Liver (tissue), 9 donors: ENCODE results near the gene FAM222A. TPM values are rescaled to one million over a fixed set of nuclear protein-coding genes. Genes with fewer than 3 reads are reported as not detected.

ENCODE experiments used
- DNase-seq: peaks from one replicate; pipeline ENCODE4 v3.0.0-alpha.2; 2017; ENCODE audit warnings: low spot score
- H3K27ac ChIP-seq, 2 donors: one replicate each; pipeline ENCODE4 v1.7.0; 2013; ENCODE audit warnings: inconsistent platforms in 2 of 2, low read length in 2 of 2, control low read depth in 1 of 2, low read depth in 1 of 2, mild to moderate bottlenecking in 1 of 2
- H3K27me3 ChIP-seq, 4 donors: one replicate each; pipeline versions ENCODE4 v1.6.1 to v1.7.0; 2013; ENCODE audit warnings: low read length in 3 of 4, inconsistent platforms in 1 of 4, mild to moderate bottlenecking in 1 of 4, moderate library complexity in 1 of 4; ENCODE audit not compliant: control insufficient read depth in 4 of 4, insufficient read depth in 4 of 4
- H3K36me3 ChIP-seq, 4 donors: one replicate each; pipeline versions ENCODE4 v1.6.1 to v1.7.0; 2013; ENCODE audit warnings: low read length in 3 of 4, mild to moderate bottlenecking in 3 of 4, low read depth in 1 of 4, moderate library complexity in 1 of 4; ENCODE audit not compliant: control insufficient read depth in 4 of 4, insufficient read depth in 3 of 4
- H3K4me1 ChIP-seq, 4 donors: one replicate each; pipeline versions ENCODE4 v1.6.1 to v1.7.0; 2013; ENCODE audit warnings: low read length in 3 of 4, mild to moderate bottlenecking in 3 of 4, moderate library complexity in 1 of 4; ENCODE audit not compliant: control insufficient read depth in 4 of 4, insufficient read depth in 4 of 4
- H3K4me3 ChIP-seq, 3 donors: one replicate each; pipeline versions ENCODE4 v1.6.1 to v1.7.0; 2013; ENCODE audit warnings: low read length in 3 of 3, control low read depth in 1 of 3, low read depth in 1 of 3, mild to moderate bottlenecking in 1 of 3
- H3K9ac ChIP-seq, 2 donors: one replicate each; pipeline ENCODE4 v1.7.0; 2013; ENCODE audit warnings: low read length in 2 of 2, mild to moderate bottlenecking in 2 of 2, moderate library complexity in 2 of 2, control low read depth in 1 of 2, low read depth in 1 of 2
- H3K9me3 ChIP-seq, 4 donors: one replicate each; pipeline versions ENCODE4 v1.6.1 to v1.7.0; 2013; ENCODE audit warnings: low read length in 3 of 4; ENCODE audit not compliant: control insufficient read depth in 4 of 4
- CTCF ChIP-seq: fragments of 150-350 bp; IDR thresholded peaks from 2 replicates; pipeline ENCODE4 v1.5.1; 2017; ENCODE audit warnings: improper control_type of control experiment, low read depth, low read length; ENCODE audit not compliant: missing input control
- EGR1 ChIP-seq, 2 donors: IDR thresholded peaks; 2 replicates each; pipeline ENCODE4 v1.6.1; 2016 to 2018; ENCODE audit warnings: antibody characterized with exemption in 2 of 2, low read depth in 2 of 2
- FOXA1 ChIP-seq: IDR thresholded peaks from 2 replicates; pipeline ENCODE4 v1.6.1; 2016; ENCODE audit warnings: antibody characterized with exemption
- FOXA2 ChIP-seq: IDR thresholded peaks from 2 replicates; pipeline ENCODE4 v1.6.1; 2016; ENCODE audit warnings: antibody characterized with exemption
- HNF4G ChIP-seq: IDR thresholded peaks from 2 replicates; pipeline ENCODE4 v1.6.1; 2016; ENCODE audit warnings: antibody characterized with exemption
- JUND ChIP-seq, 2 donors: IDR thresholded peaks; 2 replicates each; pipeline ENCODE4 v1.6.1; 2016; ENCODE audit warnings: antibody characterized with exemption in 2 of 2
- NR2F2 ChIP-seq: IDR thresholded peaks from 2 replicates; pipeline ENCODE4 v1.6.1; 2016; ENCODE audit warnings: antibody characterized with exemption
- RAD21 ChIP-seq, 2 donors: IDR thresholded peaks; 2 replicates each; pipeline ENCODE4 v1.6.1; 2016; ENCODE audit warnings: antibody characterized with exemption in 2 of 2, mild to moderate bottlenecking in 2 of 2
- REST ChIP-seq: IDR thresholded peaks from 2 replicates; pipeline ENCODE4 v1.6.1; 2016; ENCODE audit warnings: antibody characterized with exemption, mild to moderate bottlenecking
- TAF1 ChIP-seq: conservative IDR thresholded peaks from 2 replicates; pipeline ENCODE4 v1.6.1; 2016; ENCODE audit warnings: antibody characterized with exemption, mild to moderate bottlenecking
- YY1 ChIP-seq: IDR thresholded peaks from 2 replicates; pipeline ENCODE4 v1.6.1; 2016; ENCODE audit warnings: antibody characterized with exemption, mild to moderate bottlenecking
- ZBTB33 ChIP-seq: IDR thresholded peaks from 2 replicates; pipeline ENCODE4 v1.6.1; 2016; ENCODE audit warnings: antibody characterized with exemption
- WGBS: extraction: QIAGEN DNeasy Blood & Tissue Kit; methylation state at CpG from one replicate; pipeline ENCODE4 v1.1.7; 2013; 5-methylcytosine and 5-hydroxymethylcytosine counted together
- polyA plus RNA-seq, 2 donors: library from polyadenylated mRNA; stranded (reverse) in 1 of 2; unstranded in 1 of 2; fragments of 200-250 nt in 1 of 2; fragments of >200 nt in 1 of 2; fragmentation: Nextera tagmentation in 1 of 2; extraction: Ambion mirVana in 1 of 2; gene quantifications; one replicate each; pipeline versions ENCODE4 v1.2.1 to v1.2.3, GENCODE V29; 2013 to 2015
- total RNA-seq, 2 donors: library from RNA; depleted of rRNA; stranded (reverse); fragments of >200 nt; gene quantifications; one replicate each; pipeline ENCODE4 v1.2.3, GENCODE V29; 2014
- donor health status: healthy.
- donor health status: healthy.
- donor health status: healthy.
- donor health status: healthy.
- donor health status: healthy.

Gene FAM222A
- total and polyA plus RNA-seq, 4 donors = 0.97 to 2.2 (median 1.9) TPM

GRCh38 chr12:109782326-109782703 lies 68.7 kb downstream of the FAM222A start:
- no peak for TF ChIP-seq HNF4G
- TF ChIP-seq NR2F2 = no peak
- Histone ChIP-seq H3K9me3 (no peaks in the 10 kb centered on the region), H3K27me3 (no peaks in the 10 kb centered on the region), H3K9ac (no peak overlapping the region), H3K36me3 (peaks cover 0 to 26% (median 4%) of the 10 kb centered on the region in 4 donors), H3K27ac (no peak overlapping the region), H3K4me3 (no peak overlapping the region), H3K4me1 (no peaks in the 10 kb centered on the region)
- DNase-seq = no peak
- WGBS = 83% methylated on average over 9 of the region's 9 CpGs

- no peak overlapping the region for H3K27ac ChIP-seq
- no peak overlapping the region for H3K4me3 ChIP-seq
- H3K9ac ChIP-seq = no peak overlapping the region
- TF ChIP-seq TAF1 = no peak
- TF ChIP-seq RAD21 (IDR thresholded peaks at IDR 0.05) = no peak
- no peak for TF ChIP-seq JUND (IDR thresholded peaks at IDR 0.05)
- TF ChIP-seq REST = no peak
- no peak for TF ChIP-seq YY1
- TF ChIP-seq ZBTB33 = no peak
- TF ChIP-seq EGR1 (IDR thresholded peaks at IDR 0.05; ENCODE audit: low read depth in 2 of 2) = no peak
- H3K4me1 ChIP-seq = no peaks in the 10 kb centered on the region
- DNase-seq = no peak
- WGBS = 88% methylated on average over 28 of the region's 28 CpGs
- H3K27me3 ChIP-seq = no peaks in the 10 kb centered on the region
- no peaks in the 10 kb centered on the region for H3K9me3 ChIP-seq
- H3K36me3 ChIP-seq = peaks cover 0 to 35% (median 8%) of the 10 kb centered on the region in 4 donors
These were observed 69.7 kb downstream of the FAM222A start for GRCh38 chr12:109783135-109783964.

- Histone ChIP-seq H3K4me1 (no peaks in the 10 kb centered on the region), H3K36me3 (peaks cover 0 to 41% (median 9%) of the 10 kb centered on the region in 4 donors), H3K4me3 (no peak overlapping the region), H3K27me3 (no peaks in the 10 kb centered on the region), H3K27ac (no peak overlapping the region), H3K9me3 (no peaks in the 10 kb centered on the region), H3K9ac (no peak overlapping the region)
- WGBS = 82% methylated on average over 8 of the region's 8 CpGs
- no peak for TF ChIP-seq CTCF
- no peak for TF ChIP-seq TAF1
- no peak for TF ChIP-seq JUND (IDR thresholded peaks at IDR 0.05)
- TF ChIP-seq FOXA2 = no peak
- TF ChIP-seq FOXA1 = no peak
- no peak for DNase-seq
These were observed 70.3 kb downstream of the FAM222A start for GRCh38 chr12:109783965-109784244.
